GM19099 (cell line): ENCODE data around the gene SLBP.
A peak's percentile ranks its signal among the peaks of the same experiment; 100 is the strongest.

Experiments used
- POLR2A ChIP-seq: IDR thresholded peaks from 3 replicates; pipeline ENCODE4 v1.6.1; 2011; ENCODE audit warnings: low read depth; ENCODE audit not compliant: insufficient read length; ENCODE audit errors: extremely low read depth

The SLBP gene

GRCh38 chr4:1722551-1723118, 10.5 kb upstream of the SLBP start:
- no peak for TF ChIP-seq POLR2A

- TF ChIP-seq POLR2A, result no peak
These were observed 9.8 kb upstream of the SLBP start for GRCh38 chr4:1721666-1722550.

GRCh38 chr4:1721003-1721665, 9.0 kb upstream of the SLBP start, which contains the start of the genes TACC3 and TMEM129:
TSS of gene TACC3 (plus strand) at chr4:1721521. CDS start at chr4:1723422, 1,901 bp downstream.
TSS of gene TMEM129 (minus strand) at chr4:1721323. CDS start at chr4:1720837, 486 bp downstream.
- TF ChIP-seq POLR2A, result peak; percentile 36

- peak; percentile 46 for TF ChIP-seq POLR2A
These were observed 8.3 kb upstream of the SLBP start for GRCh38 chr4:1720163-1720983.

GRCh38 chr4:1718095-1718850, 6.2 kb upstream of the SLBP start:
- TF ChIP-seq POLR2A, result peak; percentile 13

- TF ChIP-seq POLR2A, result peak; percentile 30
These were observed 5.3 kb upstream of the SLBP start for GRCh38 chr4:1717129-1718094.

- TF ChIP-seq POLR2A, result no peak
These were observed 4.2 kb upstream of the SLBP start for GRCh38 chr4:1716065-1716945.

- TF ChIP-seq POLR2A, result peak; percentile 29
These were observed 3.1 kb upstream of the SLBP start for GRCh38 chr4:1715002-1715758.

GRCh38 chr4:1714303-1715001, 2.3 kb upstream of the SLBP start:
- no peak for TF ChIP-seq POLR2A

GRCh38 chr4:1713003-1713851, 1.1 kb upstream of the SLBP start:
- TF ChIP-seq POLR2A, result no peak
